Measurements from ENCODE around the gene PANK3. TPM values are rescaled to one million over a fixed set of nuclear protein-coding genes. Genes with fewer than 3 reads are reported as not detected.
A peak's percentile ranks its signal among the peaks of the same experiment; 100 is the strongest.
"Not testable (repeated sequence)": the region's sequence is repeated elsewhere in the genome, so short reads cannot be mapped to it uniquely, and the experiment has no call there.

PANK3 gene
- total RNA-seq, 1 donor from 2014 or later = 38.6 TPM

GRCh38 chr5:168580227-168580508, 1.0 kb upstream of the PANK3 start:
- peak overlapping the region; percentile 74 to 86 (median 83) for H3K9ac ChIP-seq (ENCODE audit: low read depth in 1 of 3, low read length in 3 of 3)
- no peaks in the 10 kb centered on the region for H3K9me3 ChIP-seq (ENCODE audit: control insufficient read depth in 3 of 3, low read length in 3 of 3)
- peaks cover 10 to 23% (median 12%) of the 10 kb centered on the region in 3 donors for H3K4me1 ChIP-seq (ENCODE audit: control insufficient read depth in 3 of 3, insufficient read depth in 3 of 3, low read length in 3 of 3)
- peak overlapping the region; percentile 69 to 91 (median 80) for H3K4me3 ChIP-seq (ENCODE audit: low read length in 3 of 3)
- no peaks in the 10 kb centered on the region for H3K27me3 ChIP-seq (ENCODE audit: control insufficient read depth in 3 of 3, insufficient read depth in 3 of 3, low read length in 3 of 3)
- peak overlapping the region; percentile 86 for H3K27ac ChIP-seq (ENCODE audit: low read depth, low read length)
- H3K36me3 ChIP-seq (ENCODE audit: control insufficient read depth in 3 of 3, insufficient read depth in 3 of 3, low read length in 3 of 3) = no peaks in the 10 kb centered on the region

GRCh38 chr5:168579488-168580226, 489 bp upstream of the PANK3 start:
- H3K4me1 ChIP-seq (ENCODE audit: control insufficient read depth in 3 of 3, insufficient read depth in 3 of 3, low read length in 3 of 3) = peaks cover 10 to 23% (median 12%) of the 10 kb centered on the region in 3 donors
- peak overlapping the region; percentile 86 for H3K27ac ChIP-seq (ENCODE audit: low read depth, low read length)
- H3K9me3 ChIP-seq (ENCODE audit: control insufficient read depth in 3 of 3, low read length in 3 of 3) = no peaks in the 10 kb centered on the region
- peak overlapping the region; percentile 74 to 97 (median 83) for H3K9ac ChIP-seq (ENCODE audit: low read depth in 1 of 3, low read length in 3 of 3)
- peak overlapping the region; percentile 86 to 94 (median 91) for H3K4me3 ChIP-seq (ENCODE audit: low read length in 3 of 3)
- H3K27me3 ChIP-seq (ENCODE audit: control insufficient read depth in 3 of 3, insufficient read depth in 3 of 3, low read length in 3 of 3) = no peaks in the 10 kb centered on the region
- H3K36me3 ChIP-seq (ENCODE audit: control insufficient read depth in 3 of 3, insufficient read depth in 3 of 3, low read length in 3 of 3) = no peaks in the 10 kb centered on the region

GRCh38 chr5:168578006-168578405, 1.2 kb downstream of the PANK3 start:
- peak overlapping the region; percentile 86 to 94 (median 88) for H3K4me3 ChIP-seq (ENCODE audit: low read length in 3 of 3)
- peak overlapping the region; percentile 86 for H3K27ac ChIP-seq (ENCODE audit: low read depth, low read length)
- peaks cover 10 to 23% (median 12%) of the 10 kb centered on the region in 3 donors for H3K4me1 ChIP-seq (ENCODE audit: control insufficient read depth in 3 of 3, insufficient read depth in 3 of 3, low read length in 3 of 3)

GRCh38 chr5:168575391-168576372, 3.5 kb downstream of the PANK3 start:
- Histone ChIP-seq H3K4me3 (ENCODE audit: low read length in 3 of 3) (no peak overlapping the region), H3K9ac (ENCODE audit: low read depth in 1 of 3, low read length in 3 of 3) (no peak overlapping the region), H3K9me3 (ENCODE audit: control insufficient read depth in 3 of 3, low read length in 3 of 3) (no peaks in the 10 kb centered on the region), H3K27ac (ENCODE audit: low read depth, low read length) (no peak overlapping the region), H3K4me1 (ENCODE audit: control insufficient read depth in 3 of 3, insufficient read depth in 3 of 3, low read length in 3 of 3) (peaks cover 10 to 23% (median 12%) of the 10 kb centered on the region in 3 donors), H3K36me3 (ENCODE audit: control insufficient read depth in 3 of 3, insufficient read depth in 3 of 3, low read length in 3 of 3) (no peaks in the 10 kb centered on the region), H3K27me3 (ENCODE audit: control insufficient read depth in 3 of 3, insufficient read depth in 3 of 3, low read length in 3 of 3) (no peaks in the 10 kb centered on the region)

More at GRCh38 chr5:168578006-168578405, 1.2 kb downstream of the PANK3 start:
- H3K36me3 ChIP-seq (ENCODE audit: control insufficient read depth in 3 of 3, insufficient read depth in 3 of 3, low read length in 3 of 3) = no peaks in the 10 kb centered on the region
- no peaks in the 10 kb centered on the region for H3K9me3 ChIP-seq (ENCODE audit: control insufficient read depth in 3 of 3, low read length in 3 of 3)
- H3K9ac ChIP-seq (ENCODE audit: low read depth in 1 of 3, low read length in 3 of 3) = peak overlapping the region; percentile 92 to 97 (median 96)
- no peaks in the 10 kb centered on the region for H3K27me3 ChIP-seq (ENCODE audit: control insufficient read depth in 3 of 3, insufficient read depth in 3 of 3, low read length in 3 of 3)

- H3K9me3 ChIP-seq (ENCODE audit: control insufficient read depth in 3 of 3, low read length in 3 of 3); H3K36me3 ChIP-seq (ENCODE audit: control insufficient read depth in 3 of 3, insufficient read depth in 3 of 3, low read length in 3 of 3); H3K4me3 ChIP-seq (ENCODE audit: low read length in 3 of 3); H3K27me3 ChIP-seq (ENCODE audit: control insufficient read depth in 3 of 3, insufficient read depth in 3 of 3, low read length in 3 of 3); H3K27ac ChIP-seq (ENCODE audit: low read depth, low read length); H3K9ac ChIP-seq (ENCODE audit: low read depth in 1 of 3, low read length in 3 of 3): not testable (repeated sequence)
- H3K4me1 ChIP-seq (ENCODE audit: control insufficient read depth in 3 of 3, insufficient read depth in 3 of 3, low read length in 3 of 3) = peaks cover 9 to 17% (median 10%) of the 10 kb centered on the region in 3 donors
Measured at GRCh38 chr5:168574156-168574555, 5.0 kb downstream of the PANK3 start.

GRCh38 chr5:168573663-168574062, 5.5 kb downstream of the PANK3 start:
- not testable (repeated sequence) for H3K9ac ChIP-seq (ENCODE audit: low read depth in 1 of 3, low read length in 3 of 3); H3K27ac ChIP-seq (ENCODE audit: low read depth, low read length); H3K36me3 ChIP-seq (ENCODE audit: control insufficient read depth in 3 of 3, insufficient read depth in 3 of 3, low read length in 3 of 3); H3K4me3 ChIP-seq (ENCODE audit: low read length in 3 of 3); H3K9me3 ChIP-seq (ENCODE audit: control insufficient read depth in 3 of 3, low read length in 3 of 3); H3K27me3 ChIP-seq (ENCODE audit: control insufficient read depth in 3 of 3, insufficient read depth in 3 of 3, low read length in 3 of 3)
- H3K4me1 ChIP-seq (ENCODE audit: control insufficient read depth in 3 of 3, insufficient read depth in 3 of 3, low read length in 3 of 3) = peaks cover 9 to 17% (median 10%) of the 10 kb centered on the region in 3 donors

- H3K27ac ChIP-seq (ENCODE audit: low read depth, low read length) = no peak overlapping the region
- H3K9ac ChIP-seq (ENCODE audit: low read depth in 1 of 3, low read length in 3 of 3) = no peak overlapping the region
- H3K9me3 ChIP-seq (ENCODE audit: control insufficient read depth in 3 of 3, low read length in 3 of 3) = no peaks in the 10 kb centered on the region
- H3K4me3 ChIP-seq (ENCODE audit: low read length in 3 of 3) = no peak overlapping the region
- H3K4me1 ChIP-seq (ENCODE audit: control insufficient read depth in 3 of 3, insufficient read depth in 3 of 3, low read length in 3 of 3) = peaks cover 0 to 4% (median 3%) of the 10 kb centered on the region in 3 donors
- no peaks in the 10 kb centered on the region for H3K27me3 ChIP-seq (ENCODE audit: control insufficient read depth in 3 of 3, insufficient read depth in 3 of 3, low read length in 3 of 3)
- H3K36me3 ChIP-seq (ENCODE audit: control insufficient read depth in 3 of 3, insufficient read depth in 3 of 3, low read length in 3 of 3) = peaks cover 0 to 16% (median 10%) of the 10 kb centered on the region in 3 donors
Measured at GRCh38 chr5:168570490-168571328, 8.5 kb downstream of the PANK3 start.

GRCh38 chr5:168568738-168569137, 10.4 kb downstream of the PANK3 start:
- no peak overlapping the region for H3K27ac ChIP-seq (ENCODE audit: low read depth, low read length)
- no peaks in the 10 kb centered on the region for H3K4me1 ChIP-seq (ENCODE audit: control insufficient read depth in 3 of 3, insufficient read depth in 3 of 3, low read length in 3 of 3)
- no peaks in the 10 kb centered on the region for H3K27me3 ChIP-seq (ENCODE audit: control insufficient read depth in 3 of 3, insufficient read depth in 3 of 3, low read length in 3 of 3)
- H3K9ac ChIP-seq (ENCODE audit: low read depth in 1 of 3, low read length in 3 of 3) = no peak overlapping the region
- H3K36me3 ChIP-seq (ENCODE audit: control insufficient read depth in 3 of 3, insufficient read depth in 3 of 3, low read length in 3 of 3) = peaks cover 2 to 24% (median 10%) of the 10 kb centered on the region in 3 donors
- H3K4me3 ChIP-seq (ENCODE audit: low read length in 3 of 3) = no peak overlapping the region
- no peaks in the 10 kb centered on the region for H3K9me3 ChIP-seq (ENCODE audit: control insufficient read depth in 3 of 3, low read length in 3 of 3)

- Histone ChIP-seq H3K4me3 (ENCODE audit: low read length in 3 of 3) (no peak overlapping the region), H3K36me3 (ENCODE audit: control insufficient read depth in 3 of 3, insufficient read depth in 3 of 3, low read length in 3 of 3) (peaks cover 2 to 38% (median 15%) of the 10 kb centered on the region in 3 donors), H3K9ac (ENCODE audit: low read depth in 1 of 3, low read length in 3 of 3) (no peak overlapping the region), H3K9me3 (ENCODE audit: control insufficient read depth in 3 of 3, low read length in 3 of 3) (no peaks in the 10 kb centered on the region), H3K27me3 (ENCODE audit: control insufficient read depth in 3 of 3, insufficient read depth in 3 of 3, low read length in 3 of 3) (no peaks in the 10 kb centered on the region), H3K27ac (ENCODE audit: low read depth, low read length) (no peak overlapping the region), H3K4me1 (ENCODE audit: control insufficient read depth in 3 of 3, insufficient read depth in 3 of 3, low read length in 3 of 3) (no peaks in the 10 kb centered on the region)
Measured at GRCh38 chr5:168563959-168564358, 15.2 kb downstream of the PANK3 start.
